Pancreas (tissue), 10 donors: ENCODE data around the gene TGFBR3L. TPM values are rescaled to one million over a fixed set of nuclear protein-coding genes. Genes with fewer than 3 reads are reported as not detected.

Source experiments
- ATAC-seq, 4 donors: fragments of 200-7000 bp; cut with Tn5 transposase; one replicate each; pipeline versions ENCODE4 v1.8.0 to v1.9.1; 2020; ENCODE audit warnings: mild to moderate bottlenecking in 4 of 4, moderate library complexity in 4 of 4
- DNase-seq, 6 donors: peaks; one replicate each; pipeline ENCODE4 v3.0.0-alpha.2; 2020
- FAIRE-seq: peaks from 2 replicates; lab custom pipeline; 2012; peaks lifted over from hg19 to GRCh38; lab: Jason Lieb, UNC
- H3K27ac ChIP-seq, 4 donors: fragments of 200-600 bp; sonication (generic); 1 replicate in 3 of 4; 2 replicates in 1 of 4; pipeline versions ENCODE4 v1.5.0 to v1.8.0; 2020
- H3K27me3 ChIP-seq, 4 donors: fragments of 200-600 bp; one replicate each; pipeline ENCODE4 v1.8.0; 2021
- H3K36me3 ChIP-seq, 3 donors: fragments of 200-600 bp; sonication (generic) in 1 of 3; one replicate each; pipeline versions ENCODE4 v1.5.0 to v1.8.0; 2020 to 2021
- H3K4me1 ChIP-seq, 3 donors: fragments of 200-600 bp; one replicate each; pipeline ENCODE4 v1.8.0; 2021
- H3K4me3 ChIP-seq, 4 donors: fragments of 200-600 bp; sonication (generic) in 2 of 4; one replicate each; pipeline versions ENCODE4 v1.5.0 to v1.8.0; 2020 to 2021
- H3K9me3 ChIP-seq, 4 donors: fragments of 200-600 bp; one replicate each; pipeline ENCODE4 v1.8.0; 2021
- CTCF ChIP-seq, 4 donors: fragments of 200-600 bp; sonication (generic) in 3 of 4; IDR thresholded peaks; one replicate each; pipeline versions ENCODE4 v1.5.0 to v1.8.0; 2021; ENCODE audit warnings: antibody characterized with exemption in 4 of 4
- WGBS, 2 donors: extraction: QIAGEN DNeasy Blood & Tissue Kit; methylation state at CpG; one replicate each; pipeline ENCODE4 v1.1.7; 2013; 5-methylcytosine and 5-hydroxymethylcytosine counted together
- intact Hi-C, 3 donors: fragments of 100-400 bp; cut with DNase I; formaldehyde crosslinking; loops; one replicate each; pipeline versions ENCODE4 v1.11.1 to v1.14.2; 2022
- polyA plus RNA-seq, 2 donors: library from polyadenylated mRNA; stranded (reverse); fragments of 200-250 nt; gene quantifications; one replicate each; pipeline ENCODE4 v1.2.3, GENCODE V29; 2013
- total RNA-seq, 6 donors: library from RNA; stranded (reverse); fragmentation: NEBNext Ultra II Directional in 4 of 6; extraction: Animal tissue kit (Norgen Biotek cat#: 25700) in 4 of 6; gene quantifications; one replicate each; pipeline versions ENCODE4 v1.2.1 to v1.2.4, GENCODE V29; 2021 to 2023
- donor health status: healthy with polysubstance abuse.
- donor health status: DM: no; HTN: no; CAD: no; lungs with moderate emphysema.
- donor health status: DM: no; HTN: no; CAD: no.
- donor health status: control.
- donor health status: control.
- donor health status: Bipolar disorder and iron deficiency.
- donor health status: DM: yes; HTN: yes; CAD: no.
- donor health status: DM: no; HTN: no; CAD: no.
- donor health status: DM: no; HTN: no; CAD: no.
- donor health status: DM: yes; HTN: yes; CAD: no.

Gene TGFBR3L
- total and polyA plus RNA-seq, 8 donors, result 0.16 to 2.2 (median 0.59) TPM; not detected in 2

- peak in 2 of 6 donors; percentile 13 to 33 for DNase-seq
- TF ChIP-seq CTCF (IDR thresholded peaks at IDR 0.05), result no peak
- no peak for FAIRE-seq
- intact Hi-C loops, result no loop called here
- H3K9me3 ChIP-seq, result no peaks in the 10 kb centered on the region
- ATAC-seq, result no peak
- H3K36me3 ChIP-seq, result peaks cover 2 to 13% (median 4%) of the 10 kb centered on the region in 3 donors
- H3K27me3 ChIP-seq, result no peaks in the 10 kb centered on the region
- peaks cover 3 to 14% (median 5%) of the 10 kb centered on the region in 3 donors for H3K4me1 ChIP-seq
- 86 to 88% methylated on average over 19 of the region's 19 CpGs for WGBS, 2 donors
- peak overlapping the region in 2 of 4 donors; percentile 91 to 99 for H3K4me3 ChIP-seq
- H3K27ac ChIP-seq, result no peak overlapping the region
Observed at GRCh38 chr19:7941895-7942596, 27.4 kb downstream of the TGFBR3L start.

DNA sequence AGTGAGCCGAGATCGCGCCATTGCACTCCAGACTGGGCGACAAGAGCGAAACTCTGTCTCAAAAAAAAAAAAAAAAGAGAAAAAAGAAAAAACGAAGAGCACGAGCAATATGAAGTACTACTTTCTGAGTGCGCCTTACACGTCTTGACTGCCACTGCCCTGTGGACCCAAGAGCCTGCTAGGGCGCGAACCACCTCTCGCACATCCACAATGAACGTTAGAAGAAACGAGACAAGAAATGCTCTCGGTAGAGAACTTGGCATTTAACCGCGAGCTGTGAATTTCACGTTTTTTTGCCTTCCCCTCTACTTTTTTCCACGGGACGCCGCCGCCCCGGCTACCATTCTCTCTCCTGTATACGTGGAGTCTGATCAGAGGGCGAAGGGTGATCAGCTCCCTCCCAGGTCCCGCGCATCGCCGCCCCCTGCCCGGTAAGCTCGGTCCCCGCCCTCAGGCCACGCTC lies 28.4 kb downstream of the TGFBR3L start:
- DNase-seq, result no peak
- intact Hi-C loops, result no loop called here
- no peak for FAIRE-seq
- 0 to 2% methylated on average over 33 of the region's 33 CpGs for WGBS, 2 donors
- Histone ChIP-seq H3K27me3 (no peaks in the 10 kb centered on the region), H3K4me3 (peak overlapping the region; percentile 60 to 99 (median 86)), H3K4me1 (peaks cover 3 to 14% (median 5%) of the 10 kb centered on the region in 3 donors), H3K27ac (peak overlapping the region; percentile 96 to 99 (median 98)), H3K9me3 (no peaks in the 10 kb centered on the region), H3K36me3 (peaks cover 0 to 3% (median under 1%) of the 10 kb centered on the region in 3 donors)
- no peak for TF ChIP-seq CTCF (IDR thresholded peaks at IDR 0.05)
- ATAC-seq, result peak in 3 of 4 donors; percentile 13 to 20 (median 19)

DNA sequence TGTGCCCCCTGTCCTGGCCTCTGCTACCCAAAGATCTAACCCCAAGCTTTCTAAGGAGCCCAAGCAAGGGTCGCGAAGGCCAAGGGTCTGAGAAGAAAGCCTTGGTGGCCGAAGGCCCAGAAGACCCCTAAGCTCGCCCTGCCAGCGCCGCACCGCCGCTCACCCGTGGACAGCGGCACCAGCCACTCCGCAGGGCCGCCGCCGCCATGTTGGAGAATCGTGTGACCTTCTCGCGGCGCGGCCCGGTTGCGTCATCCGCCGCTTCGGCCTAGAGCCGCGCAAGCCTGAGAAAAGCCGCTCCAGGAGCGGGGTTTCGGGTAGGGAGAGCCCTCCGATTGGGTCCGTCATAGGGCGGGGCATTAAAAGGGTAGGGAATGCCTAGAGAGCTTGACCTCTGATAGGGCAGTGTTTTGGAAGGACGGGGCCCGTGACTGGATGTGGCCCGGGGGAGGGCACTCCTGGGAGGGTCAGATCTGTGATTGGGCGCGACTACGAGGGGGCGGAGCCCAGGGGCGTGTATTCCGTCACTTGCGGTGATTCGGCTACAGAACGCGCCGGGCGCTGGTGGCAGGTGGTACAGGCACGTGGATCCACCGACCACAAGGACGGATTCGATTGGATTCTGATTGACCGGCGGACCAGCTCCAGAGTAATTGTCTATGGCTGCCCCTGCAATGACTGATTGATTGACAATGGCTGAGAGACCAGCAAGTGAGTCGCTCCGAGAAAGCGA lies 29.0 kb downstream of the TGFBR3L start, which contains the start of gene TIMM44:
Gene TIMM44, minus strand, starts transcription at position 223 of the 733 bp plus-strand sequence. Its CDS starts 15 bp downstream, at position 208.
- peak within 1 kb of the TSS; percentile 96 to 99 (median 98) for H3K27ac ChIP-seq
- TF ChIP-seq CTCF (IDR thresholded peaks at IDR 0.05), result no peak
- DNase-seq, result peak; percentile 98 to 100 (median 100)
- no peaks in the 10 kb centered on the region for H3K9me3 ChIP-seq
- peak within 1 kb of the TSS; percentile 60 to 99 (median 86) for H3K4me3 ChIP-seq
- peak; percentile 99 for FAIRE-seq
- no peaks in the 10 kb centered on the region for H3K36me3 ChIP-seq
- H3K27me3 ChIP-seq, result no peaks in the 10 kb centered on the region
- intact Hi-C loops, result no loop called here
- peak; percentile 96 to 99 (median 97) for ATAC-seq
- peaks cover 3 to 14% (median 5%) of the 10 kb centered on the region in 3 donors for H3K4me1 ChIP-seq
- 1% methylated on average over 56 of the region's 56 CpGs for WGBS, 2 donors

GRCh38 chr19:7944177-7944761 lies 29.6 kb downstream of the TGFBR3L start:
- peak; percentile 56 to 79 (median 70) for ATAC-seq

More at GRCh38 chr19:7944177-7944761, 29.6 kb downstream of the TGFBR3L start:
- no peaks in the 10 kb centered on the region for H3K9me3 ChIP-seq
- H3K4me3 ChIP-seq, result peak overlapping the region; percentile 16 to 99 (median 74)
- TF ChIP-seq CTCF (IDR thresholded peaks at IDR 0.05), result peak; percentile 63 to 85 (median 77)
- WGBS, 2 donors, result 25 to 26% methylated on average over 18 of the region's 18 CpGs
- no peaks in the 10 kb centered on the region for H3K36me3 ChIP-seq
- H3K4me1 ChIP-seq, result peaks cover 3 to 14% (median 5%) of the 10 kb centered on the region in 3 donors
- intact Hi-C loops, result no loop called here
- H3K27me3 ChIP-seq, result no peaks in the 10 kb centered on the region
- peak; percentile 72 to 91 (median 84) for DNase-seq
- peak overlapping the region; percentile 96 to 99 (median 98) for H3K27ac ChIP-seq
- FAIRE-seq, result peak; percentile 5
